Bronchial epithelial cell (primary cell): ENCODE data around the gene PGBD5. TPM values are rescaled to one million over a fixed set of nuclear protein-coding genes. Genes with fewer than 3 reads are reported as not detected.

Experiments
- DNase-seq: peaks from one replicate; pipeline ENCODE4 v3.0.0-alpha.2; 2010; ENCODE audit warnings: low read depth
- FAIRE-seq: peaks from 2 replicates; lab custom pipeline; 2011; peaks lifted over from hg19 to GRCh38; lab: Jason Lieb, UNC
- H3K27me3 ChIP-seq: 2 replicates; pipeline ENCODE4 v1.5.1; 2011; ENCODE audit warnings: low read length; ENCODE audit not compliant: control insufficient read depth, insufficient read depth
- H3K36me3 ChIP-seq: 2 replicates; pipeline ENCODE4 v1.5.1; 2011; ENCODE audit warnings: low read length; ENCODE audit not compliant: control insufficient read depth, insufficient read depth
- H3K4me3 ChIP-seq: 2 replicates; pipeline ENCODE4 v1.5.1; 2011; ENCODE audit warnings: mild to moderate bottlenecking, low read depth, low read length, control low read depth
- CTCF ChIP-seq: IDR thresholded peaks from 2 replicates; pipeline ENCODE4 v1.5.1; 2011; ENCODE audit warnings: mild to moderate bottlenecking, moderate library complexity, low read length, control low read depth, inconsistent platforms; ENCODE audit not compliant: insufficient read depth, severe bottlenecking
- total RNA-seq: library from RNA; depleted of rRNA; stranded (reverse); fragments of >200 nt; gene quantifications from 2 replicates; pipeline ENCODE4 v1.2.1, GENCODE V29; 2014

Gene PGBD5
- total RNA-seq, 1 donor from 2014 or later, result under 0.01 TPM

- Histone ChIP-seq H3K27me3 (no peaks in the 10 kb centered on the region), H3K4me3 (no peak overlapping the region), H3K36me3 (peaks cover 29% of the 10 kb centered on the region)
- DNase-seq (no peak), FAIRE-seq (no peak)
- no peak for TF ChIP-seq CTCF
Observed at GRCh38 chr1:230271300-230272035, 154.7 kb downstream of the PGBD5 start.

- H3K27me3 ChIP-seq, result no peaks in the 10 kb centered on the region
- FAIRE-seq (no peak), DNase-seq (no peak)
- no peak overlapping the region for H3K4me3 ChIP-seq
- no peak for TF ChIP-seq CTCF
- H3K36me3 ChIP-seq, result peaks cover 26% of the 10 kb centered on the region
Observed at GRCh38 chr1:230270559-230271281, 155.4 kb downstream of the PGBD5 start.

GRCh38 chr1:230270185-230270558, 156.0 kb downstream of the PGBD5 start:
- TF ChIP-seq CTCF, result no peak
- Histone ChIP-seq H3K4me3 (no peak overlapping the region), H3K36me3 (peaks cover 28% of the 10 kb centered on the region), H3K27me3 (no peaks in the 10 kb centered on the region)
- DNase-seq, result no peak
- no peak for FAIRE-seq

- Histone ChIP-seq H3K36me3 (peaks cover 35% of the 10 kb centered on the region), H3K4me3 (no peak overlapping the region), H3K27me3 (no peaks in the 10 kb centered on the region)
- DNase-seq (peak; percentile 27), FAIRE-seq (no peak)
- peak; percentile 48 for TF ChIP-seq CTCF
Observed at GRCh38 chr1:230268371-230269170, 157.6 kb downstream of the PGBD5 start.

- Histone ChIP-seq H3K36me3 (peaks cover 40% of the 10 kb centered on the region), H3K27me3 (no peaks in the 10 kb centered on the region), H3K4me3 (no peak overlapping the region)
- TF ChIP-seq CTCF, result no peak
- no peak for DNase-seq
- FAIRE-seq, result no peak
Observed at GRCh38 chr1:230267338-230268065, 158.6 kb downstream of the PGBD5 start.
